Measurements from ENCODE around the gene SLC50A1. TPM values are rescaled to one million over a fixed set of nuclear protein-coding genes. Genes with fewer than 3 reads are reported as not detected.

Gene SLC50A1
- total RNA-seq, 4 donors from 2014 or later, result 5.7 to 33.9 (median 14.9) TPM

DNA sequence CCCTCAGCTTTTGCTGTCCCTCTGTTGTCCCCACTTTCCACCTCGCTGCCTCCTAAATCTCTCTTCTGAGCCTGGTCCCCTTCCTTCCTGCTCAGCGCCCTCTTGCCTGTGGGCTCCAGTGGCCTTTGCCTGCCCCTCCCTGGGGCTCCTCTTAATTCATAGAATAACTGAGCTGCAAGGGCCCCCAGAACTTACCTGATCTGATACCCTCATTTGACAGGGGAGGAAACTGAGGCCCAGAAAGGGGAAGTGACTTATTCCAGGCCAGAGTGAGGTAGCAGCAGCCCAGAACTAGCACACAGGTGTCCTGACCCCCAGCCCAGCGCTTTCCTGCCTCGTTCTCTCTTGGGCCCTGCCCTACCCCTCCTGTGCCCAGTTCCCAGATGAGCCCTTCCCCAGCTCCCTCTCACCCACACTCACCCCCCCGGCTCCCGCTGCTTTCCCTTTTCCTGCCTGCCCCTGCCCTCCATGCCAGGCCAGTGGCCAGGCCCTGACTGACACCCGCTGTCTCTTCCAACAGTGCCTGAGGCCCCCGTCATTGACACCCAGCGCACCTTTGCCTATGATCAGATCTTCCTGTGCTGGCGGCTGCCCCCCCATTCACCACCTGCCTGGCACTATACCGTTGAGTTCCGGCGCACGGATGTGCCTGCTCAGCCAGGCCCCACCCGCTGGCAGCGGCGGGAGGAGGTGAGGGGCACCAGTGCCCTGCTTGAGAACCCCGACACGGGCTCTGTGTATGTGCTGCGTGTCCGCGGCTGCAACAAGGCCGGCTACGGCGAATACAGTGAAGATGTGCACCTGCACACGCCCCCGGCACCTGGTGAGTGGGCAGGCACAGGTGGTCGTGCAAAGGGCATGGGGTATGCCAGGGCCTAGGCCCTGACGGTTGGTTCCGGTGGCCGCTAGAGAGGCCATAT is 43.7 kb downstream of the SLC50A1 start:
- Histone ChIP-seq H3K36me3 (peaks cover 0 to 8% (median 0%) of the 10 kb centered on the region in 3 donors), H3K27ac (peak overlapping the region in 3 of 4 donors; percentile 59 to 77 (median 69)), H3K4me1 (peaks cover 0 to 51% (median 13%) of the 10 kb centered on the region in 4 donors), H3K4me3 (no peak overlapping the region), H3K9me3 (no peaks in the 10 kb centered on the region), H3K27me3 (peaks cover 0 to 6% of the 10 kb centered on the region in 2 donors)
- TF ChIP-seq EP300 (IDR thresholded peaks at IDR 0.05) (no peak), POLR2A (IDR thresholded peaks at IDR 0.05) (no peak)
- TF ChIP-seq, protein P1, sequence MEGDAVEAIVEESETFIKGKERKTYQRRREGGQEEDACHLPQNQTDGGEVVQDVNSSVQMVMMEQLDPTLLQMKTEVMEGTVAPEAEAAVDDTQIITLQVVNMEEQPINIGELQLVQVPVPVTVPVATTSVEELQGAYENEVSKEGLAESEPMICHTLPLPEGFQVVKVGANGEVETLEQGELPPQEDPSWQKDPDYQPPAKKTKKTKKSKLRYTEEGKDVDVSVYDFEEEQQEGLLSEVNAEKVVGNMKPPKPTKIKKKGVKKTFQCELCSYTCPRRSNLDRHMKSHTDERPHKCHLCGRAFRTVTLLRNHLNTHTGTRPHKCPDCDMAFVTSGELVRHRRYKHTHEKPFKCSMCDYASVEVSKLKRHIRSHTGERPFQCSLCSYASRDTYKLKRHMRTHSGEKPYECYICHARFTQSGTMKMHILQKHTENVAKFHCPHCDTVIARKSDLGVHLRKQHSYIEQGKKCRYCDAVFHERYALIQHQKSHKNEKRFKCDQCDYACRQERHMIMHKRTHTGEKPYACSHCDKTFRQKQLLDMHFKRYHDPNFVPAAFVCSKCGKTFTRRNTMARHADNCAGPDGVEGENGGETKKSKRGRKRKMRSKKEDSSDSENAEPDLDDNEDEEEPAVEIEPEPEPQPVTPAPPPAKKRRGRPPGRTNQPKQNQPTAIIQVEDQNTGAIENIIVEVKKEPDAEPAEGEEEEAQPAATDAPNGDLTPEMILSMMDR (IDR thresholded peaks at IDR 0.05), result no peak
- WGBS, 2 donors, result 93 to 95% methylated on average over 29 to 31 of the region's 31 CpGs
- DNase-seq (ENCODE audit: low spot score in 2 of 2), result no peak

DNA sequence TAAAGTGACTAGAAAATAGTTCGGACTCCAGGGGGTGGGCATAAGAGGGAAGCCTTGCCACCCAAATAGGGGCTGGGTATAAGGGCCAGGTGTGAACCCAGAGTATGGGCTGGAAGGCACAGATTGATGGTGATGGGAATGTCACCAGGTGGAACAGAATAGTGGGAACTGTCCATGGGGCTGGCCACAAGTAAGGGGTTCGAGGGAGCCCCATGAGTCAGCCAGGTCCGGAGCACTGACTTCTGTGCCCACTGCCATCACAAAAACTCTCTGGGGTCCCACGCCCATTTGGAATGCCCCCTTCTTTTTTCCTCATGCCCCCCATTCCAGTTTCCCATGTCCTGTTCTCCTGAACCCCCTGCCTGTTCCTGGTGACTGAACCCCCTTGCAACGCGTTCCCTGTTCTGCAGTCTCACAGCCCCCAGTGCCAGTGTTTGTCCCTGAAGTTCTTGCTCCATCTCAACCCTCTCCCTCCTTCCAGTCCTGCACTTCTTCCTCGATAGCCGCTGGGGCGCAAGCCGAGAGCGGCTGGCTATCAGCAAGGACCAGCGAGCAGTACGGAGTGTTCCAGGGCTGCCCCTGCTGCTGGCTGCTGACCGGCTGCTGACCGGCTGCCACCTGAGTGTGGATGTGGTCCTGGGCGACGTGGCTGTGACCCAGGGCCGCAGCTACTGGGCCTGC is 45.9 kb downstream of the SLC50A1 start:
- Histone ChIP-seq H3K27me3 (no peaks in the 10 kb centered on the region), H3K27ac (no peak overlapping the region), H3K4me1 (peaks cover 0 to 44% (median 19%) of the 10 kb centered on the region in 4 donors), H3K36me3 (peaks cover 0 to 8% (median 0%) of the 10 kb centered on the region in 3 donors), H3K4me3 (no peak overlapping the region), H3K9me3 (no peaks in the 10 kb centered on the region)
- DNase-seq (ENCODE audit: low spot score in 2 of 2), result peak in 1 of 2 donors; percentile 10
- WGBS, 2 donors, result 89 to 96% methylated on average over 16 of the region's 18 CpGs
- no peak for TF ChIP-seq POLR2A (IDR thresholded peaks at IDR 0.05)
- TF ChIP-seq, protein P1 (IDR thresholded peaks at IDR 0.05), result no peak
- no peak for TF ChIP-seq EP300 (IDR thresholded peaks at IDR 0.05)

DNA sequence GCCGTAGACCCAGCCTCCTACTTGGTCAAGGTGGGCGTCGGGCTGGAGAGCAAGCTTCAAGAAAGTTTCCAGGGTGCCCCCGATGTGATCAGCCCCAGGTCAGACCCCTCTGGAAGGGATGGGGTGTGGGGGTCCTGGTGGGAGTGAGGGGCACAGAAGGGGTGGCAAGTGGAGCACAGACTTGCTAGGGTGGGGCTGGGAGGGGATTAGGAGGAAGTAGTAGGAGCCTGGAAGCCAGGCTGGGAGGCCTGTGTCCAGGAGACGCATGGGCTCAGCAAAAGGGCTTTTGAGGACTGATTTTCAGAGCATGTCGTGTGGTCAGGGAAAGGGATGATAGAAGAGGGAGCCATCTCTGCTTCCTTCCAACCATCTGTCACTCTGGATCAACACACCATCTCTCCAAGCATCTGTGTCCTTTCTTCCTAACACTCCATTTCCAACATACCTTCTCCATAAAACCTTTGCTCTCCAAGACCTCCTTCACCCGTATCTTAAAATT is 46.4 kb downstream of the SLC50A1 start:
- 93 to 95% methylated on average over 7 of the region's 7 CpGs for WGBS, 2 donors
- no peak overlapping the region for H3K27ac ChIP-seq
- H3K27me3 ChIP-seq, result no peaks in the 10 kb centered on the region
- TF ChIP-seq POLR2A (IDR thresholded peaks at IDR 0.05), result no peak
- TF ChIP-seq EP300 (IDR thresholded peaks at IDR 0.05), result no peak
- TF ChIP-seq, protein P1 (IDR thresholded peaks at IDR 0.05), result no peak
- H3K4me3 ChIP-seq, result no peak overlapping the region
- H3K9me3 ChIP-seq, result no peaks in the 10 kb centered on the region
- H3K4me1 ChIP-seq, result peaks cover 0 to 44% (median 16%) of the 10 kb centered on the region in 4 donors
- DNase-seq (ENCODE audit: low spot score in 2 of 2), result no peak
- H3K36me3 ChIP-seq, result peaks cover 0 to 8% (median 0%) of the 10 kb centered on the region in 3 donors

DNA sequence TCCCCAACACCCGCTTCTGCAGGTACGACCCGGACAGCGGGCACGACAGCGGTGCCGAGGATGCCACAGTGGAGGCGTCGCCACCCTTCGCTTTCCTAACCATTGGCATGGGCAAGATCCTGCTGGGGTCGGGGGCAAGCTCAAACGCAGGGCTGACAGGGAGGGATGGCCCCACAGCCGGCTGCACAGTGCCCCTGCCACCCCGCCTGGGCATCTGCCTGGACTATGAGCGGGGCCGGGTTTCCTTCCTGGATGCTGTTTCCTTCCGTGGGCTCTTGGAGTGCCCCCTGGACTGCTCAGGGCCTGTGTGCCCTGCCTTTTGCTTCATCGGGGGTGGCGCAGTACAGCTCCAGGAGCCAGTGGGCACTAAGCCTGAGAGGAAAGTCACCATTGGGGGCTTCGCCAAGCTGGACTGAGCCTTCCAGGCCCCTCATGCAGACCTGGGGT is 48.1 kb downstream of the SLC50A1 start:
- H3K4me1 ChIP-seq, result peaks cover 0 to 32% (median 11%) of the 10 kb centered on the region in 4 donors
- no peaks in the 10 kb centered on the region for H3K27me3 ChIP-seq
- H3K4me3 ChIP-seq, result no peak overlapping the region
- TF ChIP-seq, protein P1 (IDR thresholded peaks at IDR 0.05), result no peak
- TF ChIP-seq POLR2A (IDR thresholded peaks at IDR 0.05) (no peak), EP300 (IDR thresholded peaks at IDR 0.05) (no peak)
- DNase-seq (ENCODE audit: low spot score in 2 of 2), result no peak
- H3K27ac ChIP-seq, result no peak overlapping the region
- WGBS, 2 donors, result 86 to 87% methylated on average over 19 of the region's 20 CpGs
- peaks cover 0 to 8% (median 0%) of the 10 kb centered on the region in 3 donors for H3K36me3 ChIP-seq
- H3K9me3 ChIP-seq, result no peaks in the 10 kb centered on the region

Data from tibial nerve (tissue), 4 donors.